ENCODE data around the gene CHD6.

CHD6 gene

GRCh38 chr20:41394081-41394480, 224.1 kb downstream of the CHD6 start:
- Histone ChIP-seq H3K4me3 (ENCODE audit: insufficient read length, low read depth) (no peak overlapping the region), H3K27me3 (ENCODE audit: insufficient read depth, insufficient read length) (peaks cover 5% of the 10 kb centered on the region), H3K36me3 (ENCODE audit: insufficient read depth, insufficient read length, low read length) (no peaks in the 10 kb centered on the region), H3K9me3 (ENCODE audit: insufficient read depth, low read length) (no peaks in the 10 kb centered on the region), H3K9ac (ENCODE audit: insufficient read length, low read depth) (no peak overlapping the region), H3K4me1 (ENCODE audit: insufficient read depth, insufficient read length) (peaks cover 22% of the 10 kb centered on the region)
- TF ChIP-seq SUZ12 (IDR thresholded peaks at IDR 0.05; ENCODE audit: extremely low read depth, insufficient read depth, insufficient read length): no peak
- TF ChIP-seq YY1 (IDR thresholded peaks at IDR 0.05; ENCODE audit: insufficient read depth, insufficient read length): no peak
- no peak for TF ChIP-seq ZNF274 (IDR thresholded peaks at IDR 0.05; ENCODE audit: low read depth, low read length)
- no peak for DNase-seq (ENCODE audit: low read depth, low spot score)

- no peak for TF ChIP-seq ZNF274 (IDR thresholded peaks at IDR 0.05; ENCODE audit: low read depth, low read length)
- H3K27me3 ChIP-seq (ENCODE audit: insufficient read depth, insufficient read length): peaks cover 5% of the 10 kb centered on the region
- DNase-seq (ENCODE audit: low read depth, low spot score): no peak
Observed at GRCh38 chr20:41393705-41394066, 224.5 kb downstream of the CHD6 start.

GRCh38 chr20:41392871-41393704, 225.1 kb downstream of the CHD6 start:
- Histone ChIP-seq H3K27me3 (ENCODE audit: insufficient read depth, insufficient read length) (peaks cover 5% of the 10 kb centered on the region), H3K4me1 (ENCODE audit: insufficient read depth, insufficient read length) (peaks cover 22% of the 10 kb centered on the region), H3K9ac (ENCODE audit: insufficient read length, low read depth) (peak overlapping the region; percentile 1), H3K36me3 (ENCODE audit: insufficient read depth, insufficient read length, low read length) (no peaks in the 10 kb centered on the region), H3K4me3 (ENCODE audit: insufficient read length, low read depth) (no peak overlapping the region), H3K9me3 (ENCODE audit: insufficient read depth, low read length) (no peaks in the 10 kb centered on the region)
- TF ChIP-seq SUZ12 (IDR thresholded peaks at IDR 0.05; ENCODE audit: extremely low read depth, insufficient read depth, insufficient read length) (no peak), YY1 (IDR thresholded peaks at IDR 0.05; ENCODE audit: insufficient read depth, insufficient read length) (no peak), ZNF274 (IDR thresholded peaks at IDR 0.05; ENCODE audit: low read depth, low read length) (no peak)
- no peak for DNase-seq (ENCODE audit: low read depth, low spot score)

More at GRCh38 chr20:41393705-41394066, 224.5 kb downstream of the CHD6 start:
- H3K9ac ChIP-seq (ENCODE audit: insufficient read length, low read depth): no peak overlapping the region
- no peaks in the 10 kb centered on the region for H3K9me3 ChIP-seq (ENCODE audit: insufficient read depth, low read length)
- peaks cover 22% of the 10 kb centered on the region for H3K4me1 ChIP-seq (ENCODE audit: insufficient read depth, insufficient read length)
- no peaks in the 10 kb centered on the region for H3K36me3 ChIP-seq (ENCODE audit: insufficient read depth, insufficient read length, low read length)
- no peak overlapping the region for H3K4me3 ChIP-seq (ENCODE audit: insufficient read length, low read depth)

GRCh38 chr20:41392295-41392694, 225.9 kb downstream of the CHD6 start:
- no peak for DNase-seq (ENCODE audit: low read depth, low spot score)
- Histone ChIP-seq H3K36me3 (ENCODE audit: insufficient read depth, insufficient read length, low read length) (no peaks in the 10 kb centered on the region), H3K9ac (ENCODE audit: insufficient read length, low read depth) (peak overlapping the region; percentile 37), H3K4me3 (ENCODE audit: insufficient read length, low read depth) (no peak overlapping the region), H3K27me3 (ENCODE audit: insufficient read depth, insufficient read length) (peaks cover 5% of the 10 kb centered on the region), H3K4me1 (ENCODE audit: insufficient read depth, insufficient read length) (peaks cover 22% of the 10 kb centered on the region), H3K9me3 (ENCODE audit: insufficient read depth, low read length) (no peaks in the 10 kb centered on the region)
- TF ChIP-seq ZNF274 (IDR thresholded peaks at IDR 0.05; ENCODE audit: low read depth, low read length) (no peak), YY1 (IDR thresholded peaks at IDR 0.05; ENCODE audit: insufficient read depth, insufficient read length) (no peak), SUZ12 (IDR thresholded peaks at IDR 0.05; ENCODE audit: extremely low read depth, insufficient read depth, insufficient read length) (no peak)

- peak; percentile 82 for DNase-seq (ENCODE audit: low read depth, low spot score)
- no peaks in the 10 kb centered on the region for H3K9me3 ChIP-seq (ENCODE audit: insufficient read depth, low read length)
- H3K36me3 ChIP-seq (ENCODE audit: insufficient read depth, insufficient read length, low read length): no peaks in the 10 kb centered on the region
- peaks cover 5% of the 10 kb centered on the region for H3K27me3 ChIP-seq (ENCODE audit: insufficient read depth, insufficient read length)
- H3K9ac ChIP-seq (ENCODE audit: insufficient read length, low read depth): no peak overlapping the region
- H3K4me3 ChIP-seq (ENCODE audit: insufficient read length, low read depth): no peak overlapping the region
- TF ChIP-seq YY1 (IDR thresholded peaks at IDR 0.05; ENCODE audit: insufficient read depth, insufficient read length) (no peak), SUZ12 (IDR thresholded peaks at IDR 0.05; ENCODE audit: extremely low read depth, insufficient read depth, insufficient read length) (no peak), ZNF274 (IDR thresholded peaks at IDR 0.05; ENCODE audit: low read depth, low read length) (no peak)
- peaks cover 22% of the 10 kb centered on the region for H3K4me1 ChIP-seq (ENCODE audit: insufficient read depth, insufficient read length)
Observed at GRCh38 chr20:41391587-41392001, 226.6 kb downstream of the CHD6 start.

GRCh38 chr20:41390889-41391288, 227.3 kb downstream of the CHD6 start:
- Histone ChIP-seq H3K36me3 (ENCODE audit: insufficient read depth, insufficient read length, low read length) (no peaks in the 10 kb centered on the region), H3K4me1 (ENCODE audit: insufficient read depth, insufficient read length) (peaks cover 19% of the 10 kb centered on the region), H3K9ac (ENCODE audit: insufficient read length, low read depth) (no peak overlapping the region), H3K9me3 (ENCODE audit: insufficient read depth, low read length) (no peaks in the 10 kb centered on the region), H3K4me3 (ENCODE audit: insufficient read length, low read depth) (no peak overlapping the region), H3K27me3 (ENCODE audit: insufficient read depth, insufficient read length) (peaks cover 5% of the 10 kb centered on the region)
- no peak for DNase-seq (ENCODE audit: low read depth, low spot score)
- TF ChIP-seq ZNF274 (IDR thresholded peaks at IDR 0.05; ENCODE audit: low read depth, low read length) (no peak), SUZ12 (IDR thresholded peaks at IDR 0.05; ENCODE audit: extremely low read depth, insufficient read depth, insufficient read length) (no peak), YY1 (IDR thresholded peaks at IDR 0.05; ENCODE audit: insufficient read depth, insufficient read length) (no peak)

- H3K36me3 ChIP-seq (ENCODE audit: insufficient read depth, insufficient read length, low read length): no peaks in the 10 kb centered on the region
- DNase-seq (ENCODE audit: low read depth, low spot score): peak; percentile 33
Observed at GRCh38 chr20:41387444-41387851, 230.7 kb downstream of the CHD6 start.

More at GRCh38 chr20:41387444-41387851, 230.7 kb downstream of the CHD6 start:
- no peaks in the 10 kb centered on the region for H3K9me3 ChIP-seq (ENCODE audit: insufficient read depth, low read length)
- TF ChIP-seq ZNF274 (IDR thresholded peaks at IDR 0.05; ENCODE audit: low read depth, low read length) (no peak), YY1 (IDR thresholded peaks at IDR 0.05; ENCODE audit: insufficient read depth, insufficient read length) (no peak), SUZ12 (IDR thresholded peaks at IDR 0.05; ENCODE audit: extremely low read depth, insufficient read depth, insufficient read length) (no peak)
- no peak overlapping the region for H3K4me3 ChIP-seq (ENCODE audit: insufficient read length, low read depth)
- peaks cover 7% of the 10 kb centered on the region for H3K4me1 ChIP-seq (ENCODE audit: insufficient read depth, insufficient read length)
- no peaks in the 10 kb centered on the region for H3K27me3 ChIP-seq (ENCODE audit: insufficient read depth, insufficient read length)
- H3K9ac ChIP-seq (ENCODE audit: insufficient read length, low read depth): no peak overlapping the region

Data from NT2/D1 (cell line).